Muscle of back (tissue), 11 donors: ENCODE measurements around the gene GAS2. TPM values are rescaled to one million over a fixed set of nuclear protein-coding genes. Genes with fewer than 3 reads are reported as not detected.

Experiments used
- DNase-seq, 3 donors: peaks; one replicate each; pipeline versions ENCODE4 v3.0.0 to v3.0.0-alpha.2; 2013
- polyA plus RNA-seq, 10 donors: library from polyadenylated mRNA; unstranded; fragments of 120-200 nt; gene quantifications; one replicate each; pipeline ENCODE4 v1.2.1, GENCODE V29; 2013; ENCODE audit not compliant: insufficient read length in 10 of 10

Gene GAS2
- polyA plus RNA-seq, 10 donors: 7.3 to 46.1 (median 29.3) TPM

DNA sequence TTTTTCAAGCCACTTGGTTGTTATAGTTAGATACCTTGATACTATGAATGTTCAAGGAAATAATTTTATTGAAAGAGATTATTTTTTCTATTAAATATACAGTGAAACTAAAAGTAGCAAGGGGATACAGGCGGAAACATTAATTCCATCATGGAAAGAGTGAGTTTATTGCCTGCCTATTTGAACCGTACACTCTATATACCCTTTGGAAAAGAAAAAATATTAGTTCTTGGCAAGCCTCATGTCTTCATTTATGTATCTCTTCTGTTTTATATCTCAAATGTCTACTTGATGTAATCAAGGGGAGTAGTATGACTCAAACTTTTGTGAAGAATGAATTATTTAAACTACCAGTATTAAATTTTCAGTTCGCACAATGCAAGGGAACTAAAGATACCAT, 54.0 kb downstream of the GAS2 start:
- DNase-seq: peak in 1 of 3 donors; percentile 47

DNA sequence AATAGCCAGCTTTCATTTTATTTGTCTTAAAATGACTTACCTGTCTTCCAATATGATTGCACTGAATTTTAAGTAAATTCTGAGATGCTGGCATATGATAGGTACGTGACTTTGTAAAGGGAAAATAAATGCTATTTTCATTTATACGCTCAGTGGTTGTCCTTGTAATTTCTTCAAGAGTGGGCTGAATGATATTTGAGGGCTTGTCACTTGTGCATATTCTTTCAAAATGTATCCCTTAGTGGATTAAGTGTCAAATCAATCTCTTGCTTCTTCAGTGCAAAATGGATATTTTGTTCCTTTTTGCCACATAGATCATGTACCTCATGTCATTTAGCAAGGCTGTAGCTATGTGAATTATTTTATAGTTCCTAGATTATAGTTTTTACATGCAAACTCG, 56.9 kb downstream of the GAS2 start:
- no peak for DNase-seq

DNA sequence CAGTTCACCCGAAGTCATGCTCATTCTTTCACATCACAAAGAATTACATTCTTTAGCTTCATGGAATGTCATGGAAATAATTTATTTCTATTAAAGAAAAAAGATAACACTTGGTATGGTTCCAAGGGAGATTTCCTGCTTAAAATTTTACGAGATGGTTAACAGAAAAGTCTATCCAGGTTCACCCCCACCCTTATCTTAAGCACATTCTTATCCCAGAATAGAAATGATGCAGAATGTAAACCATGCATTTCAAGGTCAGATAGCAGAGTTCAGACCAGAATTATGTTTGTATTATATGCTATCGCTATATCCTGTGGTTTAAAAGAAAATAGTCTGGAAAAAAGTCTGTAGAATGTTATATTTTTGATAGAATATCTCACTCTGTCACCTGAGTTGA, 58.7 kb downstream of the GAS2 start:
- DNase-seq: no peak

DNA sequence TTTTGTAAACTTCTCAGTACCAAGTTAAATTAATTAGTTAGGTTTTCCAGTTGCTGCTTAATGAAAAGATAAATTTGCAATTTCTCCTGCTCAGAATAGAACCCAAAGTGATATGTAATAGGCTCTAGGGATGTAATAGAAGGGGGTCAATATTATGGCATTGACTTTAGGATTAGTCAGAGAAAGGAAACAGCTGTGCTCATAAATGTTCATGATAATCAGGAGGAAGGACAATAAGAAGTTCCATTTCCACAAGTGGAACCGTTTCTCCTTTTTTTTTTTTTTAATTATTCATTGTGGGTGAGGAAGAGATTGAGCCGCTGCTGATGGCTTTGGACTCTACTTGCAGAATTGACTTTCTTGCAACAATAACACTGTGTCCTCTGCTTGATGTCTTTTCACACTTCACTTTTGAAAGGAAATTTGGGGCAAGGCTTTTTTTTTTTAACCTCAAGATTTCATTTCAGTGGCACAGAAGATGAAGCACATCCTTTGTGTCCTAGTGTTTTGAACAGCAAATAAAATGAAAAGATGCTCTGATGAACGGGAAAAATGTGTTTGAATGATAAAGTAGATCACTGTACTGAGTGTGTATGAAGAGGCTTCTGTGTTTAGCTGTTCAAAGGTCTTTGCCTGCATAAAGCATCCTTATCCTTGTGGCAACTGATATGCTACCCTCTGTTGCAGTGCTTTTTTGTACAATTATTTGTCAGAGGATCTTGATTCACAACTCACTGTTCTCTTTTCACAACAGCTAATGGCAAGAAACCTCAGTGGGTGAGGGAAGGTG, 62.4 kb downstream of the GAS2 start:
- DNase-seq: no peak

DNA sequence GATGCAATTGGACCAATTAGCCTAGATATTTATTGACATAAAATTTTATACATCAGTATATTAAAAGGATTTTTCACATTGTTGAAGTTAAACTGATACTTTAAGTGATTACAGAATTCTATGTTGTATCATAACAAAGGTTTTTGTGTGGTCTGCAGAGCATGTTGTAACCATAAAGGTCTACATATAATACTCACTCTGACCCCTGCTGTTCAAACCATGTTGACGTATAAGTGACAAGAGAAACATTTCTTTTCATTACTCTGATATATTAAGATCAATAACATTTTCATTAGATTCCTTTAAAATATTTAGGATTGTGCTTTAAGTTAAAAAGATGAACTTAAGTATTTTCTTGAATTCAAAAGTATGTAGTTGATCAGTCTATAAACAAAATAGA, 63.9 kb downstream of the GAS2 start:
- peak in 1 of 3 donors; percentile 43 for DNase-seq

DNA sequence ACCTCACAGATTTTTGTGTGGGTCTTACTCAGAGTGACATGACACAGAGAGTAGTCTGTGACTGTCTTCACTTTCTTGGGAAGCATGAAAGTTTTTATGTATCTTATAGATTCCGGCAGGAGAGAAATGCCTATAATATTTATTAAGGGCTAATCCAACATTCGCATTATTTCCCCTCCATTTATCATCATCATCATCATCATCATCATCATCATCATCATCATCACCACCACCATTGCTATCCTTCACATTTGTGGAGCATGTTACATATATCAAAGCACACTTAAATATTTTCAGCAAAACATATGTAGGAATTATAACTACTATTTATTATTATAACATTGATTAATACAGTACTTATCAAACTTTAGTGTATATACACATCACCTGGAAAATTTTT, 66.2 kb downstream of the GAS2 start:
- no peak for DNase-seq

DNA sequence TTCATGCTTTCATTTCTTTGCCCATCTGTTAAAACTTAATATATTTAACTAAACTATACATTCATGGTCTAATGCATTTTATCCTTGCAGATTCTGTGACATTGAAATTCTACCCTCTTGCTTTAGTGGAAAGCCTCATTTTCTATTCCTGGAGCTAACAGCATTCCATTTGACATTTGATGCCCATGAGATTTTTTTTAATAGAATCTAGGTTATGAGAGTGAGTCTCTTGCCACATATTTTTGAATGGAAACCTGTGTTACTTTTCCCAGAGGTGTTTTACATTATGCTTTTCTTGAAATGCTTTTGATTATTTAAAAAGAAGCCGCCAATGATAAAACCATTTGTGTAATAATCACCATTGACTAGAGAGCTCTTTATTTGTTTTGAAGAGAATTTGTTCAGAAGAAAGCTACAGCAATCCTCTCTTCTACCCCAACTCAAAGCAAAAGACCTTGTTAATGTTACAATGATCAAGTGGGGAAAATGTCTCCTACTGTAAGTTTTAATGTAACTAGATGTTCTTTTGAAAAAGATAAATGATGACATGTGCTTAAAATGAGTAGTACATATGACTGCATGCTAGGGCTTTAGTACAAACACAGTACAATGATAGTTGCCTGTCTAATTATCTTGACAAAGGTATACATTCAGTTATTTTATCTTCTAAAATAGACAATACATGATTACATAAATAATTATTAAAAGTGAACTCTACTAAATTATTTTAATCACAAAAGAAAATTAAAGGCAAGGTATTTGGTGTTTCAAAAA, 67.3 kb downstream of the GAS2 start:
- peak in 1 of 3 donors; percentile 24 for DNase-seq

DNA sequence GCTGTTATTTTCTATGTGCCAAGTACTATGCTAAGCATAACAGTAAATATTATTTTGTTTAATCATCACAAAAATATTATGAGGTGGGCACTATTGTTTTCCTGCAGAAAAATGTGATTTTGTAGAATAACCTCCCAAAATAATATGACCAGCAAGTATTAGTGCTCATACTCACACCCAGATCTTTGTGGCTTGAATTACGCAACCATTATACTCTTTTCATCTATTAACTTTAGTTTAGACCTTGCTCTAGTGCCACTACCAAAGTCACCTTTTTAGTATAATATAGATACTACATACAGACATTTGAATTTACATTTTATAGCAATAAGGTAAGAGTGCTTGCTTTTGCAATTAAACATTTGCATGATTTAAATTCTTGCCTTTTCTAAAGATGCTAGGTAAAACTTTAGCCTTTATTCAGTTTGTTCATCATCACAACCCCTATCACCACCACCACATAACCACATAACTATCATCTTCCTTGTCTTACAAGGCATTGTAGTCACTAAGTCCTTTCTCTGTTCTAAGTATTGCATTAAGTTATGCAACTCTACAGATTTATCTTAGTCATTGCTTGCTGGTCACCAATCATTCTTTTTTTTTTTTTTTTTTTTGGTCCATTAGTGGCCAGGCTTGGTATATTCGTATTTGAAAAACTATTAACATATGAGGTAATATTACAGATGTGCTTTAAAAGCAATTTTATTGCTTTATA, 68.4 kb downstream of the GAS2 start:
- no peak for DNase-seq

DNA sequence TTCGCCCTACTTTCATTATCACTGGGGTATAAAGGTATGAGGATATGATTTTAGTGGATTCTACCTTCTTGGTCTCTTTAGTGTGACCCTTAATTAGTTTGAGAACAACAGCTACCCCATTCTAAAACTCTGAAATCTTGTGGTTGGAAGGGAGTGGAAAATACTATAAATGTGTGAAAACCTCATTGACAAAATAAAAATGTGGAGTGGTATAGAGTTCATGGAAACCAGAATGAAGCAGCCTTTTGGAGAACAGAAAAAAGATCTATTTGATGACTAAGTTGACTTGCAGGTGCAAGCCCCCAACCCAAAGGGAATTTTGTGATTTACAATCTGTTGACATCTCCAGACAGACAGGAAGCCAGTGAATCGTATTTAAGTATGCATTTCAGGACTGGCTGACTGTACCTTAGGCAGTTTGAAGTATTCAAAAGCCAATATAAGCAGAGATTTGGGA, 75.8 kb downstream of the GAS2 start:
- peak; percentile 13 to 80 (median 58) for DNase-seq

DNA sequence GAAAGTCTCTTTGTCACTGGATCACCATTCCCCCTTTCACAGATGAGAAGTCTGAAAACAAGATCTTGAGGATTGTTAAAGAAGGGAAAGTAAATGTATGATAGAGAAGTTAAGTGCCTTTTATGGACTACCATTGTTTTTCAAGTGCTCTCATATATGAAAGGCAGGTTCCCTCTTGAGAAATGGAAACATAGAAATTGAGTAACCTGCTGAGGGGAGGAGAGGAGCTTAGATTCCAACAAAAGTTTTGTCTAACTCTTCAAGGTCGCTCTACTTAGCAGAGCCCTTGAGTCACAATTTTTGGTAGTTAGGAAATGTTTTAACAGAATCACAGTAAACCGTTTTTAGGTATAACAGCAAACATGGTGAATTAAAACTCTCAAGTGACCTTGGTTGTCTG, 83.1 kb downstream of the GAS2 start:
- no peak for DNase-seq

DNA sequence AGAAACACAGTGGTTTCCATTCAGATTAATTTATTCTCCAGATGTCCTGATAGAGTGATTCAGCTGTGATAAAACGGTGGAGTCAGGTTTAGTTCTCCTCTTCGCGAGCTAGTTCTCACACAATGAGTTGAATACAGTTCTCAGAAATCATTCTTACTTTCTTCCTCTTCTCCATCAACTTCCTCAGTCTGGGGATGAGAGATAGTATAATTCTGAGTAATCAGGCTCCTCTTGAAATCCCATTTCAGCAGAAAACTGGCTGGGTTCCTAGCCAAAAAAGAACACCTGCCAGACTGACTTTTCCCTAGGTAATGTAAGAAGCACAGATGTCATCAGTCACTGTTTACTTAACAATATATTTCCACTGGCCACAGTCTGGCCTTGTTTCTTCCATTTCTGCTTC, 86.5 kb downstream of the GAS2 start:
- DNase-seq: peak; percentile 9 to 79 (median 47)

DNA sequence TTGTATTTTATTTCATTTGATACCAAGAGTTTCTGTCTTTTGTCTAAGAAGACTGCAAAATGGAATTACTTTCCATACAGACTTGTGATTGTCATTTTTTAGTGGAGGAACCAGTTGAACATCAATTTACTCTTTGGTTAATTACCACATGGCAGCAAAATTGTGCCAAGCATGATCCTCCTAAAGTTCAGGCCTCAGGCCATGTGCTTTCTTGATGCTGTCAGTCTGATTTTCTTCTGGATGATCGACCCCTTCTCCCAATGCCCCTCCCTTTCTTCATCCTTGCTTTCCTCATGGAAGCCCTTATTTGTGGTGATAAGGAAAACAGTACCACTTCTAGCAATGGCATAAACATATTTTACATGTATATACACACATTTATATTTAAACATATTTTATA, 87.0 kb downstream of the GAS2 start:
- DNase-seq: no peak

DNA sequence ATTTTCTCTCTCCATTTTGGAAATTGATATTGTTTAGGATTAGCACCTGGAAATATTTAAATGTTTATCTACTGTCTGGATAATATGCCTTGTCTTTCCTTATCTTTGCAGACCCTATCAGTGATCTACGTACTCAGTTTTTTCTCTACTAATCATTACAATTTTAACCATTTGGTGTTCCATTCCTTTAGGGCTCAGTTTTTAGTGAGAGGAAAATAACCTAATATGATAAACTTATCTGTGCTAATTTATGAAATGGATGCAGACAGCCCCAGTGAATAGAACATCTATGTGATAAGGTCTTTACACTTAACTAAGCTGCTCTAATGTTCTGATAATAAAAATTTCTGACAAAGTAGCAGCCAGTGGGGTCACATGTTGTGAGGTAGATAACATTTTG, 94.7 kb downstream of the GAS2 start:
- DNase-seq: no peak

DNA sequence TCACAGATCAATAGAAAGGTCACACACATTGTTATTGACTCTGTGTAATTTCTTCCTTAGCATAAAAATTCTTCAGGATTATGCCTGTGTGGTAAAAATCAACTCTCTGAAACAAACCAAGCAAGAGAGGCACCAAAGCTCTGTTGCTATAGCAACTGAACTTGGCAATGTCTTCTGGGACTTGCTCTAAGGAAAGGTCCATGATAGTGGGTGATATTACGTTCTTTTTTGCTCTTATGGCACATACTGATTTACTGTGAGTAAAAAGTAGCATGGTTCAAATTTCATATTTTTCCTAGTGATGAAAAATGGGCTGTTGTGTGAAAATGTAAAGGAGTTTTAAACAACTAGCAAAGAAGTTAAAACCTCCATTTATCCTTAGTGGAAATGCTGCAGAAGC, 96.8 kb downstream of the GAS2 start:
- DNase-seq: no peak

DNA sequence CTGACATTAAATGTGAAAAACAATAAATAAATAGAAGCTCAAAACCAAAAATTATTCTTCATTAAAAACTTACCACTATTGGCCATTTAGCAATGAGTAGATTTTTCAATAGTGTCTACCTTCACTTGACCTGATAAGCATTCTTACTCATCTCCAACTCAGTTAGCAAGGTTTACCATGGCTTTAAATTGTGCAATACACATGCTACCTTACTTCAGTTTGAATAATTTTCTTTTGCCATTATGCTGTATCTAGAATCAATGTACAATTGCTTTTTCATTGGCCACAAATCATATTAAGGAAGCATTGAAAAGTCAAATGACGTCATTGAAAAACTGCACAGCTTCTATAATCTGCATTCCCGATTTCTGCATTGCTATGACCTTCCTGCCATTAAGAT, 98.3 kb downstream of the GAS2 start:
- no peak for DNase-seq

DNA sequence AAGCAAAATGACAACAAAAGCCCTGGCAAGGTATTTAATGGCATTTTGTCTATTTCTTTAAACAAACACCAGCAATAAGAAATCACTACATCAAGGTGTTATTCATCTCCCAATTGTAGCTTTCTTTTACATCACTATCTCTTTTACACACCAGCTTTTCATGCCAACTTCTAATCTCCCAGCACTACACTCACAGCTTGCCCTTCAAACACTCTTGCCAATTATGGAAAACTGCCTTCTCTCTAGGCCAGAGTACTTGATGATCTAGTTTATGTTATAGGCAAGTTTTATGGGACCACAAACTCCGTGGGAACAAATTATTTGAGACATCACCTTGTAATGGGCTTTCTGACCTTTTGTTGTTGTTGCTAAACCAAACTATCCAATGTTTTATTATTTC, 101.9 kb downstream of the GAS2 start:
- no peak for DNase-seq

DNA sequence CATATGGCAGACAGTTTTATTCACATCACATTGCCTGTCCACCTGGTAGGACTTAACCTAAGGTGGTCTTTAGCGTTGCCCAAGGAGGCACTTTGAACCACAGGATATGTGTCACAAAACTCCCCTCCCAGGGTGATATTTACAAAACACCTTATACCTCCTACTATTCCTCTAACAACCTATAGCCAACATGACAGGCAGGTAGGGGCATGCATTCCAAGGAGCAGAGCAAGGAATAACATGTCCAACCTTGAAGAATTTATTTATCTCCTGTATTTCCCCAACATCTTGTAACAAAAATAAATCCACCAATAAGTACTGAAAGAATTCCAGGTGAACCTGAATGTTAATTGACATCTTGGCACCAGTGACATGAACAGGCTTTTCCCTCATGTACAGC, 102.7 kb downstream of the GAS2 start:
- DNase-seq: no peak

DNA sequence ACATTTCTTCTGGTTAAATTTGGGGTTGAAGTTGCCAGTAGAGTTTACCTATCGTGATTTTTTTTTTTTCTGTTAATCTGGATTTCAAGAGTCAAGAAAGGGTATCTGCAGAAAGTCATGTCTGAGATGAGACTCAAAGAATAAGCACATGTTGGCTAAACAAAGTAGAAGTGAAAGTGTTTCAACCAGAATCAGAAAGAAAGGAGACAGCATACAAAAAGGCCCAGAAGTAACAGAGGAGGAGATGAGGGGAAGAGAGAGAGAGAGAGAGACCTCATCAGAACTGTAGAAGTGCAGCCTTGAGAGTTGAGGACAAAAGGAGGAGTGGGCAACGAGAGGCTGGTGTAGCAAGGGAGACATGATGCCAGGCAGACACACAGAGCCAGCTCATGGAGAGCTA, 108.3 kb downstream of the GAS2 start:
- no peak for DNase-seq

DNA sequence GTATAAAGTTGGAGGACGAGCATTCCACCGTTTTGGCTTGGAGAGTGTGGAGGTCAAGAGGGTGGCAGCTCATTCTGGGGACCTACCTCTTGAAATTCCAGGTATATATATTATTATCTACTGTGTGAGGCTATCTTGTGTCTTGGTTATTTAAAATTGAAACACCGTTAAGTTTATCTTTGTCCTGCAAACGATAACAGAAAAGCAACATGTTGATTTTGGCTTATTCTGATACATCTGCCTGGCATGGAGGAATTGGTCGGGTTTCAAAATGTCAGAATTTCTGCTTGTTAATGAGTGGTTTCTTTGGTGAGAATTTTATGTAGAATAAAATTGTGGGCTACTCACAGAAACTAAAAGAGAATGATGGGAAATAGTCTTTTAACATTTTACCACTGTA, 108.8 kb downstream of the GAS2 start:
- DNase-seq: no peak

DNA sequence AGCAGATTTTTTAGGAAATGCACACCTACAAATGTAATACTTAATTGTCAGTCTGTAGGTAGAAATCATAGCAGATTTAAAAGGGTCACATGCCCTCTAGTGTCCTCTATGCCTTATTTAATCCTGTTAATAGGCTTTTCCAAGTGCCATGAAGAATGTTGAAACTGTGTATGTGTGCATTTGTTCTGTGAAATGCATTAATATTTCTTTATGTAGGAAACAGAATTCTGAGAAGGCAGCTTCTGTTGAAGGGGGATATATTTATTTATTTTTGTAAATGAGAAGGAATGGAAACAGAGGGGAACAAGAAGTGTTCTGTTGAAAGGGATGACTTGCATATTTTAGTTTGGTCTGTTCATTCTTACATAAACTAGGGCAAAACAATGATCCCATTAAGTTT, 112.2 kb downstream of the GAS2 start:
- peak in 1 of 3 donors; percentile 11 for DNase-seq

DNA sequence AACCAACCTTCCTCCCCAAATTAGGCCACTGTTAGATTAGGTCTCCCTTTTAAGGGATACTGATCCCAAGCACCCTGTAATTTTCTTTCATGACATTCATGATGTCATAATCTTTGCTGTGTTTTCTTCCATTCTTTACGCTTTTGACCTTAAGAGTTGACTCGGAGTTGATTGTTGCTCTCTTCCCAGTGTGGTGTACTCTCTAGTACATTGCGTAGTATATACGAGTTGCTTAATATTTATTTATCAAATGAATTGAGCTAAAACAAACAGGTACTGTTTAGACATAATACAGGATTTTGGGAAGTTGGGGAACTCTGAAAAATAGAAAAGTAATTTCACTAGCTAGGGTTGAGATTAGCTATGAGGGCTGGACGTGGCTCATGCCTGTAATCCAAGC, 113.4 kb downstream of the GAS2 start:
- no peak for DNase-seq

DNA sequence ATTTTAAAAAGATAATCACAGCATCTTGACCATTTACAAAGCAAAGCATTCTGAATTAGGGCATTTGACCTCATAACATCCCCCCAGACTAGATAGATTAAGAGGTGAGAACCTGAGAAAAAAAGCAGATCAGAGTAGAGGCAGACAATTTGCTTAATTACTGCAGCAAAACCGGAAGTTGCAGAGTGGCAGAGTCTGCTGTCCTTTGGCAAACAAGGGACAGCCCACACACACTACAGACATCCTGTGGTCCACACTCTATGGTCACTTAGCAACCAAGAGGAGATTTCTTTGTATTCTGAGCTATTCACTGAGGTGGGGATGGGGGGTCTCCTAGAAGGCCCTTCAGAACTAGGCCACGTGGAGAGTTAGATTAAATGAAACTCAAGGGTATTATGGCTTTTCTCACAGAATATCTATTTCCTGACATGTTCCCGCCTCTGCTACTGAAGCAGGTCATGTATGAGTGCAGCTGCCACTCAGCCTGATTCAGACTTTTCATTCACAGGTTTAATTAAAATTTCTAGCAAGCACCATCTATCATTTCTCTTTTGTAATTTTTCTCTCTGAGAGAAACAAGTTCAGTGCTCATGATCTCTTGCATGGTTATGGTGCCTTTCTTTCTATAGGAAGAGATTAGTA, 114.7 kb downstream of the GAS2 start:
- no peak for DNase-seq
